HTERT RPE-1 (cell line): Measurements from ENCODE around the gene FNBP1L.
"Not testable (repeated sequence)": the region's sequence is repeated elsewhere in the genome, so short reads cannot be mapped to it uniquely, and the experiment has no call there.

Source experiments
- in situ Hi-C: fragments of 300-500 bp; cut with MboI; formaldehyde crosslinking; loops from 4 replicates; pipeline ENCODE4 v1.14.3; 2020; ENCODE audit warnings: low sequenced_read_pairs

The FNBP1L gene

GRCh38 chr1:93442741-93443140 is 5.2 kb upstream of the FNBP1L start:
- in situ Hi-C loops: no loop called here

GRCh38 chr1:93443454-93443853 is 4.5 kb upstream of the FNBP1L start:
- in situ Hi-C loops: no loop called here

- in situ Hi-C loops: no loop called here
Measured at GRCh38 chr1:93446837-93447451, 974 bp upstream of the FNBP1L start.

- in situ Hi-C loops: no loop called here
Measured at GRCh38 chr1:93448292-93448982, 519 bp downstream of the FNBP1L start.

GRCh38 chr1:93448983-93449804 is 1.3 kb downstream of the FNBP1L start:
- in situ Hi-C loops: no loop called here

GRCh38 chr1:93450321-93450720 is 2.4 kb downstream of the FNBP1L start:
- in situ Hi-C loops: no loop called here

GRCh38 chr1:93453911-93454310 is 6.0 kb downstream of the FNBP1L start:
- in situ Hi-C loops: no loop called here

GRCh38 chr1:93459126-93459525 is 11.2 kb downstream of the FNBP1L start:
- in situ Hi-C loops: no loop called here

GRCh38 chr1:93461236-93461635 is 13.3 kb downstream of the FNBP1L start:
- in situ Hi-C loops: no loop called here

GRCh38 chr1:93463960-93464359 is 16.0 kb downstream of the FNBP1L start:
- in situ Hi-C loops: no loop called here

- in situ Hi-C loops: not testable (repeated sequence)
Measured at GRCh38 chr1:93465371-93466082, 17.6 kb downstream of the FNBP1L start.

- in situ Hi-C loops: no loop called here
Measured at GRCh38 chr1:93467606-93468005, 19.7 kb downstream of the FNBP1L start.

GRCh38 chr1:93468662-93469061 is 20.7 kb downstream of the FNBP1L start:
- in situ Hi-C loops: no loop called here

GRCh38 chr1:93469223-93469622 is 21.3 kb downstream of the FNBP1L start:
- in situ Hi-C loops: not testable (repeated sequence)

GRCh38 chr1:93471284-93471683 is 23.4 kb downstream of the FNBP1L start:
- in situ Hi-C loops: no loop called here

GRCh38 chr1:93471911-93472310 is 24.0 kb downstream of the FNBP1L start:
- in situ Hi-C loops: no loop called here

GRCh38 chr1:93474321-93474720 is 26.4 kb downstream of the FNBP1L start:
- in situ Hi-C loops: no loop called here

GRCh38 chr1:93475681-93476080 is 27.8 kb downstream of the FNBP1L start:
- in situ Hi-C loops: no loop called here

GRCh38 chr1:93479133-93479745 is 31.3 kb downstream of the FNBP1L start:
- in situ Hi-C loops: not testable (repeated sequence)

GRCh38 chr1:93481899-93482298 is 34.0 kb downstream of the FNBP1L start:
- in situ Hi-C loops: not testable (repeated sequence)

GRCh38 chr1:93483200-93483599 is 35.3 kb downstream of the FNBP1L start:
- in situ Hi-C loops: no loop called here
